ENCODE results near the gene CIDEB. TPM values are rescaled to one million over a fixed set of nuclear protein-coding genes. Genes with fewer than 3 reads are reported as not detected.
A peak's percentile ranks its signal among the peaks of the same experiment; 100 is the strongest.

Gene CIDEB
- total RNA-seq, 2 donors from 2014 or later = 0.97 to 3.1 TPM

GRCh38 chr14:24273422-24273998 lies 34.3 kb downstream of the CIDEB start:
- Histone ChIP-seq H3K4me1 (ENCODE audit: control insufficient read depth, insufficient read depth, low read length) (no peaks in the 10 kb centered on the region), H3K27ac (ENCODE audit: low read depth, low read length) (no peak overlapping the region), H3K9ac (ENCODE audit: extremely low read depth, low read length, poor library complexity, severe bottlenecking) (no peak overlapping the region), H3K4me3 (ENCODE audit: low read length) (no peak overlapping the region), H3K36me3 (ENCODE audit: control insufficient read depth, insufficient read depth, low read length) (no peaks in the 10 kb centered on the region), H3K9me3 (ENCODE audit: control insufficient read depth, low read length) (no peaks in the 10 kb centered on the region), H3K27me3 (ENCODE audit: control insufficient read depth, insufficient read depth, low read length, poor library complexity, severe bottlenecking) (no peaks in the 10 kb centered on the region)
- Mint-ChIP-seq H3K27me3 (ENCODE audit: insufficient read depth) (no peaks in the 10 kb centered on the region), H3K36me3 (ENCODE audit: low read depth) (no peaks in the 10 kb centered on the region), H3K27ac (no peak overlapping the region), H3K4me1 (peaks cover 4% of the 10 kb centered on the region), H3K4me3 (no peak overlapping the region), H3K9me3 (no peaks in the 10 kb centered on the region)
- 85 to 100% methylated on average over 1 to 3 of the region's 3 CpGs for WGBS, 2 experiments (ENCODE audit: insufficient coverage in 1 of 2, insufficient read length in 1 of 2)
- DNase-seq = no peak
- peak; percentile 45 for TF ChIP-seq CTCF (conservative IDR thresholded peaks at IDR 0.05)

DNA sequence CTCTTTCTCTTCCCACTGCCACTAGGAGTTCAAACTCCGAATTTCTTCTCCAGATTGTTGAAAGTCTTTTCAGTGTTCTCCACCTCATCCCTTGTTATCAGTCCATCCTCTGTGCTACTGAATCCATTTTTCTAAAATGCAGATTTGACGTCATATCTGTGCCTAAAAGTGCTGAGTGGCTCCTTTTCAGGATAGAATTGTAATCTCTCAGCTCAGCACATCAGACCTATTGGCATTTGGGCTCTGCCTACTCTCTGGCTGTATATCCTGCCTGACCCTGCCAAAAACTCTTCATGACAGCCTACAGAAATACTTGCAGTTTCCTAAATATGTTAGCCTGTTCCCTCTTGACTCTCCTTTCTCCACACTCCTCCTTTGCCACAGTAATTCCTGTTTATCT lies 35.3 kb downstream of the CIDEB start:
- H3K9me3 Mint-ChIP-seq = no peaks in the 10 kb centered on the region
- no peak overlapping the region for H3K27ac Mint-ChIP-seq
- WGBS, 2 experiments (ENCODE audit: insufficient coverage in 1 of 2, insufficient read length in 1 of 2) = 89 to 100% methylated on average over 2 of the region's 2 CpGs
- no peaks in the 10 kb centered on the region for H3K9me3 ChIP-seq (ENCODE audit: control insufficient read depth, low read length)
- no peak overlapping the region for H3K4me3 ChIP-seq (ENCODE audit: low read length)
- peaks cover 4% of the 10 kb centered on the region for H3K4me1 Mint-ChIP-seq
- no peak overlapping the region for H3K9ac ChIP-seq (ENCODE audit: extremely low read depth, low read length, poor library complexity, severe bottlenecking)
- no peaks in the 10 kb centered on the region for H3K27me3 ChIP-seq (ENCODE audit: control insufficient read depth, insufficient read depth, low read length, poor library complexity, severe bottlenecking)
- no peaks in the 10 kb centered on the region for H3K4me1 ChIP-seq (ENCODE audit: control insufficient read depth, insufficient read depth, low read length)
- TF ChIP-seq CTCF (conservative IDR thresholded peaks at IDR 0.05) = no peak
- H3K27ac ChIP-seq (ENCODE audit: low read depth, low read length) = no peak overlapping the region
- DNase-seq = no peak
- no peaks in the 10 kb centered on the region for H3K27me3 Mint-ChIP-seq (ENCODE audit: insufficient read depth)
- H3K4me3 Mint-ChIP-seq = peak overlapping the region; percentile 75
- no peaks in the 10 kb centered on the region for H3K36me3 Mint-ChIP-seq (ENCODE audit: low read depth)
- H3K36me3 ChIP-seq (ENCODE audit: control insufficient read depth, insufficient read depth, low read length) = no peaks in the 10 kb centered on the region

- peak overlapping the region; percentile 90 for H3K4me3 ChIP-seq (ENCODE audit: low read length)
Measured at GRCh38 chr14:24271834-24272263, 35.9 kb downstream of the CIDEB start.

More at GRCh38 chr14:24271834-24272263, 35.9 kb downstream of the CIDEB start:
- no peaks in the 10 kb centered on the region for H3K4me1 ChIP-seq (ENCODE audit: control insufficient read depth, insufficient read depth, low read length)
- peaks cover 4% of the 10 kb centered on the region for H3K4me1 Mint-ChIP-seq
- WGBS, 2 experiments (ENCODE audit: insufficient coverage in 1 of 2, insufficient read length in 1 of 2) = 27 to 28% methylated on average over 2 to 3 of the region's 3 CpGs
- no peaks in the 10 kb centered on the region for H3K27me3 Mint-ChIP-seq (ENCODE audit: insufficient read depth)
- peak overlapping the region; percentile 86 for H3K27ac Mint-ChIP-seq
- H3K9me3 Mint-ChIP-seq = no peaks in the 10 kb centered on the region
- H3K27me3 ChIP-seq (ENCODE audit: control insufficient read depth, insufficient read depth, low read length, poor library complexity, severe bottlenecking) = no peaks in the 10 kb centered on the region
- peak overlapping the region; percentile 75 for H3K4me3 Mint-ChIP-seq
- peak overlapping the region; percentile 98 for H3K9ac ChIP-seq (ENCODE audit: extremely low read depth, low read length, poor library complexity, severe bottlenecking)
- no peaks in the 10 kb centered on the region for H3K9me3 ChIP-seq (ENCODE audit: control insufficient read depth, low read length)
- H3K27ac ChIP-seq (ENCODE audit: low read depth, low read length) = no peak overlapping the region
- DNase-seq = no peak
- H3K36me3 Mint-ChIP-seq (ENCODE audit: low read depth) = peaks cover 5% of the 10 kb centered on the region
- no peak for TF ChIP-seq CTCF (conservative IDR thresholded peaks at IDR 0.05)
- H3K36me3 ChIP-seq (ENCODE audit: control insufficient read depth, insufficient read depth, low read length) = no peaks in the 10 kb centered on the region

Measured in endodermal cell (in vitro differentiated cells).